GM18526 (cell line): ENCODE measurements around the gene CBARP.

Source experiments
- POLR2A ChIP-seq: IDR thresholded peaks from 3 replicates; pipeline ENCODE4 v1.6.1; 2011; ENCODE audit not compliant: insufficient read length; ENCODE audit errors: extremely low read depth

CBARP gene, protein sequence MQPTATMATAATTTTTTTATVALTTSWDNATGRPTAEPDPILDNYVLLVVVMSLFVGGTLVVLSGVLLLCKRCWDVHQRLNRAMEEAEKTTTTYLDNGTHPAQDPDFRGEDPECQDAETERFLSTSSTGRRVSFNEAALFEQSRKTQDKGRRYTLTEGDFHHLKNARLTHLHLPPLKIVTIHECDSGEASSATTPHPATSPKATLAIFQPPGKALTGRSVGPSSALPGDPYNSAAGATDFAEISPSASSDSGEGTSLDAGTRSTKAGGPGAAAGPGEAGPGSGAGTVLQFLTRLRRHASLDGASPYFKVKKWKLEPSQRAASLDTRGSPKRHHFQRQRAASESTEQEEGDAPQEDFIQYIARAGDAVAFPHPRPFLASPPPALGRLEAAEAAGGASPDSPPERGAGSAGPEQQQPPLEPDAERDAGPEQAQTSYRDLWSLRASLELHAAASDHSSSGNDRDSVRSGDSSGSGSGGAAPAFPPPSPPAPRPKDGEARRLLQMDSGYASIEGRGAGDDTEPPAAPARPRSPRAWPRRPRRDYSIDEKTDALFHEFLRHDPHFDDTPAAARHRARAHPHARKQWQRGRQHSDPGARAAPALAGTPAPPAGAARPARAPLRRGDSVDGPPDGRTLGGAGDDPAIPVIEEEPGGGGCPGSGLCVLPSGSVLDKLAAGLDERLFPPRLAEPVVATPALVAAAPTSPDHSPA

GRCh38 chr19:1237754-1238368, at the start of gene CBARP:
Gene CBARP, minus strand, starts transcription at chr19:1238005. Its CDS starts 1,905 bp downstream, at chr19:1236100.
- no peak for TF ChIP-seq POLR2A

DNA sequence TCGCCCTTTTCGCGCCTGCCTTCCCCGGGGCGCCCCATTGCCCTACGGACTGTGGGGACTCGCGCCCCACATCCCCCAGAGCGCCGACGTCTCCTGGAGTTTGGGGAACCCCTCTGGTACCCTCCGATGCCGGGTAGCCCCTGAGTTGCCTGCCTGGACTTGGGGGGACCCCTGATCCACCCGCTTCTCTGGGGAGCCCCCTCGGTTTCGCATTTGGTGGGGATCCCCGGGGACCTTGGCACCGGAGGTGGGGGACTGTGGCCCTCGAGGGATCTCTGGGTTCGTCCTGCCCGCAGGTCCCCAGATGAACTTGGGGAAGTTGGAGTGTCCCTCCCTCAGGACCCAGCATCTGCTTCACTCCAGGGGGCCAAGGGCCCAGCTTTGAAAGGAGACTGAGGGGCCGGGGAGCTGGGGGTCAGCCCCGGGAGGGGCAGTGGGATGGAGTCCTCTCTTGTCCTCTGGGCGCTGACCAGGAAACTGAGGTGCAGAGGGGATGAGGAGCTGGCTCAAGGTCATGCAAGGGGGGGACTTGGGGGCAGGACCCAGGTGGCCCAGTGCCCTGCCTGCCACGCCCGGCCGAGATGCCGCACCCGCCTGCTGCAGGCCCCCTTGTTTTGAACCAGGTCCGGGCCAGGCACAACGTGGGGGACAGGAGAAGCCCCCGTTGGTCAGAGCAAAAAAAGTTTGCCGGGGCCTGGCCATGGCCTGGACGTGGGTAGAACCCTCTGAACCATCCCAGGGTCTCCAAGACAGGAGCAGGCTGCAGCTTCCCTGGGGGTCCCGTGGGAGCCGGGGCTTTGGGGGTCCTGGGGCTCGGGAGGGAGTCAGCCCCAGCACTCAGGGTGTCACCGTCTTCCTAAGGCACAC, 48.9 kb upstream of the CBARP start:
- TF ChIP-seq POLR2A: no peak

DNA sequence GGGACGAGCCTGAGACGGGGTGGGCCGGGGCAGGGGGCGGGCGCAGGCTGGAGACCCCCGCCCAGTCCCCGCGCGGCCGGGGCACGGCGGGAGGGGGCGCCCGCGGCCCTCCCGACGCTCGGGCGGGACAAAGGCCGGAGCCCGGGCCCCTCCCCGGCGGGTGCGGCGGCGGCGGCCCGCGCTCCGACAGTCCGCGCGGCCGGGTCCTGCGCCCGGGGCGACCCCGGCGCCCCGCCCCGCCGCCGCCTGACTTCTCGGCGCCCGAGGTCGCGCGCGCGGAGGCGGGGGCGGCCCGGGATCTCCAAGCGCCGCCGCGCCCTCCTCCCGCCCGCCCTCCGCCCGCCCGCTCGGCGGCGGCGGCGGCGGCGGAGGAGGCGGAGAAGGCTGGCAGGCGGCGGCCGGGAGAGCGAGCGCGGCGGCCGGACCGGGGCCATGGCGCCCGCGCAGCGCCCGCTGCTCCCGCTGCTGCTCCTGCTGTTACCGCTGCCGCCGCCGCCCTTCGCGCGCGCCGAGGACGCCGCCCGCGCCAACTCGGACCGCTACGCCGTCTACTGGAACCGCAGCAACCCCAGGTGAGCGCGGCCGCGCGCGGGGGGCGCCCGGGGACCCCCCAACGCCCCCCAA, 48.0 kb upstream of the CBARP start, which contains the start of gene EFNA2:
Gene EFNA2, plus strand, starts transcription at position 137 of the 624 bp plus-strand sequence. Its CDS starts 296 bp downstream, at position 433.
- no peak for TF ChIP-seq POLR2A

GRCh38 chr19:1284979-1285736, 47.4 kb upstream of the CBARP start:
- no peak for TF ChIP-seq POLR2A

- TF ChIP-seq POLR2A: no peak
Measured at GRCh38 chr19:1284293-1284978, 46.6 kb upstream of the CBARP start.

GRCh38 chr19:1283917-1284292, 46.1 kb upstream of the CBARP start:
- TF ChIP-seq POLR2A: no peak

GRCh38 chr19:1283207-1283916, 45.6 kb upstream of the CBARP start:
- no peak for TF ChIP-seq POLR2A

GRCh38 chr19:1282588-1283206, 44.9 kb upstream of the CBARP start:
- TF ChIP-seq POLR2A: no peak

DNA sequence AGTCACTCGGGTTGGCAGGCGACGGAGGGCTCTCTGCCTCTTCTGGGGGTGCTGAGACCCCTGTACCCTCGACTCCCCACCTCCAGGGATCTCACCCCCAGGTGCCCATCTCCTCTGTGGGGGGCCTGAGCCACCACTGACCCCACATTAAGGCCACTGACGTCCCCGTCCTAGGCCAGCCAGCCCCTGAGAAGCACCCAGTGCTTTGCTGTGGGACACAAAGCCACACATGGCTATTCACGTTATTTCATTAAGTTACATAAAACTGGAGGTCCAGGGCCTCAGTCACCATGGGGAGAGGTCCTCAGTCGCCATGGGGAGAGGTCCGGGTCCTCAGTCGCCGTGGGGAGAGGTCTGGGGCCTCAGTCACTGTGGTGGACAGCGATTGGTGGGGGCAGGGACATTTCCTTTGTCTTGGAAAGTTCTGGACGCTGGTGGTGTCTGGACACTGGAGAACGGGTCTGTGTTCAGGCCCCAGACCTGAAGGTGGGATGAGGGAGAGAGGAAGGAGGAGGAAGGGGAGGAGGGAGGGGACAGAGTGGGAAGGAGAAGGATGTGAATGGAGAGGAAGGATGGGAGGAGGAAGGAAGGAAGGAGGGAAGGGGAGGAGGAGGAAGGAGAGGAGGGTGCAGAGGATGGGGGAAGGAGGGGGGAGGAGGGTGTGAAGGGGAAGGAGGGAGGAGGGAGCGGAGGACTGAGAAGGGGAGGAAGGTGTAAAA, 43.9 kb upstream of the CBARP start:
- TF ChIP-seq POLR2A: no peak

DNA sequence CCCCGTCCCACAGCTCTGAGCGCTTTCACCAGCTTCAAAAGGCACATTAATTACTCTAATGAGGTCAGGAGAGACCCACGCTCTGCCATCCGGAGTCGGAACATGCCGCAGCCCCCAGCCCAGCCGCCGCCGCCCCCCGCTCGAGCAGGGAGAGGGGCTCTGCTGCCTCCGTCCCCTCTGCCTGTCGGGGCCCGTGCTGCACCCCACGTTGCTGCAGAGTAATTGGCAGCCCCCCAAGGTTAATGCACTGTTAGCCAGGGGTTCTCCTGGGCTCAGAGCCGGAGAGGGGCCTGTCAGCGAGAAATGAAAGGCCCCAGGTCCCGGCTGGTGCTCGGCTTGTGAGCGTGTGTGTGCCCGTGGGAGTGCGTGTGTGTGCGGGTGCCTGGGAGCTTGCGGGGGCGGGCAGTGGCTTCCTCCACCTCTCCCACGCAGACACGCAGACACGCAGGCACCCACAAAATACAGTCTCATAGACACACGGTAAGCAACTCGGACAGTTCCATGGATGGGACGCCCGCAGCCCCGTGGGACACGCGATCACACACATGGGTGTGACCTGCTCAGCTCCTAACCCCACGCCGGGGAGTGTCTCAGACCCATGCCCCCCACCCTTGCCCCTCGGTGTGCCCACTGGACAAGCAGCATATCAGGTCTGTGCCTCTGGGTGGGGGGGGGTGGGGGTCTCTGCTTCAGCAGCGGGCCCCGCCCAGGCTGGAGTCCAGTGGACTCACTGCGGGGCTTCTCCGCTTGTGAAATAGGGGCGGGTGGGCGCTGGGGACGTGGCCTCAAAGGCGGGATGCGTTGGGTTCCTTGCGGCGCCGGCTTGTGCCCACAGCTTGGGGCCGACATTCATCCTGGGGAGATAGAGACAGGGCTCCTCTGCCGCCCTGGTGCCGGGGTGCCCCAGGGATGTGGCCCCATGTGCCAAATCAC, 43.1 kb upstream of the CBARP start:
- no peak for TF ChIP-seq POLR2A
